ENCODE results near the gene ZNF354B.

ZNF354B gene

DNA sequence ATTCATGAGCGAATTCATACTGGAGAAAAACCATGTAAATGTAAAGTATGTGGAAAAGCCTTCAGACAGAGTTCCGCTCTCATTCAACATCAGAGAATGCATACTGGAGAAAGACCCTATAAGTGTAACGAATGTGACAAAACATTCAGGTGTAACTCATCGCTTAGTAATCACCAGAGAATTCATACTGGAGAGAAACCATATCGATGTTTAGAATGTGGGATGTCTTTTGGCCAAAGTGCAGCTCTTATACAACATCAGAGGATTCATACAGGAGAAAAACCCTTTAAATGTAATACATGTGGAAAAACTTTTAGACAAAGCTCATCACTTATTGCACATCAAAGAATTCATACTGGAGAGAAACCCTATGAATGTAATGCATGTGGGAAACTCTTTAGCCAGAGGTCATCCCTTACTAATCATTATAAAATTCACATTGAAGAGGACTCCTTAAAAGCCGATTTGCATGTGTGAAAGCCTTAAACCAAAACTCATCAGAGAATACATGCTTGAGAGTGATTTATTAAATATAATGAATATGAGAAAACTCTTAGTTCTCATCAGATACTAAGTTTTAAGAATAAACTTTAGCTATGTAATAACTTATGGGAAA is 24.2 kb downstream of the ZNF354B start:
- DNase-seq (ENCODE audit: low read depth): no peak

DNA sequence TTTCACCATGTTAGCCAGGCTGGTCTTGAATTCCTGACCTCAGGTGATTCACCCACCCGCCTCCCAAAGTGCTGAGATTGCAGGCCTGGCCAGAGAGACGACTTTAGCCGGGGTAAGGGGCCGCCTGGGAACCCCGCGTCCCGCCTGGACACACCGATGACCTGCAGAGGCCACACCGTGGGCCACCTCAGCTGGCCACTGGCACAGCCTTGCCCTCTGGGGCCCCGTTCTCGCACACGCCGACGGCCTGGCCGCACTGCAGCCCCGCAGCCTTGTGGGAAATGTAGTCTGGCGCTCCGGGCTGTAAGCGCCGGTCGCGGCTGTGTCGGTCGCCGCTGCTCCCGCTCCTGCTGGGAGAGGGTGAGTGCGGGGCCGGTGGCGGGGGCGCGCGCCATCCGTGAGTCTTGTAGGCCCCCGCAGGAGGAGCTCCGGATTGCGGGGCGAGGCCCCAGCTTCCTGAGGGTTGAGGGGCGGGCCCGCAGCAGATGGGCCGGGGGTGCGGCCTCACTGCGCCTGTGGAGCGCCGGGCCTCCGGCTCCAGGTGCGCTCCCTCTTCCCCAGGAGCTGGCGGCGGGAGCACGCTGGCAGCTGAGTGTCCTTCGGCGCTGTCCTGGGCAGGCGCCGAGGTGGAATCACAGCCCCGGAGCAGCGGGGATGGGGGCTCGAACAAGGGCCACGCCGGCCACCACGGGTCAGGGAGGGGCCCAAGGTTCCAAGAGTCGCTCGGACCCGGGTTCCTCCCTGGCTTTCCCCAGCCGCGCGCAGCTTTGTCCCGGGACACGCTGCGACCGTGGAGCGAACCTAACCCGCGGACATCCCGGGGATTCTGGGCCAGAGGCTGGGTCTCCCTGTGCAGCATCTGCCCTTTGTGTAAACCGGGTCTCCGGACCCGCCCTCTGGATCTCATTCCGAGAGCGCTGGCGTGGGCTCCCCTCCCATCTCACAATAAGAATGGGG is 36.1 kb downstream of the ZNF354B start, which contains the start of gene ZFP2:
TSS of gene ZFP2 (plus strand) at position 299 of the 957 bp plus-strand sequence. CDS start 35,401 bp downstream, outside the sequence.
- peak; percentile 5 for DNase-seq (ENCODE audit: low read depth)

DNA sequence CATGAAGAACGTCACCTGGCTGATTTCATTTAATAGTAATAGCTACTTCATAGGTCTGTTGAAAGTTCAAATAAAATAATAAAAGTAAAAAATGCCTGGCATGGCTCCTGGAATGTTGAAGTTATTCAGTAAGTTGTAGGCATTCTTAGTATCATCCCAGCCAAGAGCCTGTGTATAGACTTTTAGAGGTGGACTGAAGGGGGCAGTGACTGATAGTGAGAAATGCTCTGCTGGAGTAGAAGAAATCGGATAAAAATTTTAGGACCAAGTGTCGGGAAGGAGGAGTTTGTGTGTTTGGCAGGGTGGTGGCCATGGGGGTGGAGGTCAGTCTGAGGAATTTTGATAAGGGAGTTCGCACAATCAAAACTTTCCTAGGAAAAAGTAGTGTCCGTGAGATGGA is 39.5 kb downstream of the ZNF354B start:
- no peak for DNase-seq (ENCODE audit: low read depth)

DNA sequence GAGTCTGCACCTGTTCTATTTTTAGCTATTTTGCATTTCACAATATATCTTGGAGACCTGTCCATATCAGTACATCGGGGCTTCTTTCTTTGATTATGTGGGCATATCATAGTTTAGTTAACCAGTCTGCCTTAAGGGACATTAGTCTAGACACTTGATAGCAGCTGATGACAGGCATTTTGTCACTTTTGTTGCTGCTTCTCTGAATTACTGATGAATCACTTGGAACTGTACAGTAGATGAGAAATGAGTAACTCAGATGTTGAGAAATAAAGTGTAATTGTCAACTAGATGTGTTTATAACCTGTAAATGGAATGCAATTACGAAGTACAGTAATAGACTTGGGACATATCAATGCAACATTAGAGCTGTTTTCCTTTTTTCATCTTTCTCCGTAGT is 43.1 kb downstream of the ZNF354B start:
- DNase-seq (ENCODE audit: low read depth): no peak

GRCh38 chr5:178931846-178932760 is 72.3 kb downstream of the ZNF354B start:
- DNase-seq (ENCODE audit: low read depth): no peak
